Measurements from ENCODE around the gene LY86. TPM values are rescaled to one million over a fixed set of nuclear protein-coding genes. Genes with fewer than 3 reads are reported as not detected.

LY86 gene
- total RNA-seq, 1 donor from 2014 or later, result not detected

DNA sequence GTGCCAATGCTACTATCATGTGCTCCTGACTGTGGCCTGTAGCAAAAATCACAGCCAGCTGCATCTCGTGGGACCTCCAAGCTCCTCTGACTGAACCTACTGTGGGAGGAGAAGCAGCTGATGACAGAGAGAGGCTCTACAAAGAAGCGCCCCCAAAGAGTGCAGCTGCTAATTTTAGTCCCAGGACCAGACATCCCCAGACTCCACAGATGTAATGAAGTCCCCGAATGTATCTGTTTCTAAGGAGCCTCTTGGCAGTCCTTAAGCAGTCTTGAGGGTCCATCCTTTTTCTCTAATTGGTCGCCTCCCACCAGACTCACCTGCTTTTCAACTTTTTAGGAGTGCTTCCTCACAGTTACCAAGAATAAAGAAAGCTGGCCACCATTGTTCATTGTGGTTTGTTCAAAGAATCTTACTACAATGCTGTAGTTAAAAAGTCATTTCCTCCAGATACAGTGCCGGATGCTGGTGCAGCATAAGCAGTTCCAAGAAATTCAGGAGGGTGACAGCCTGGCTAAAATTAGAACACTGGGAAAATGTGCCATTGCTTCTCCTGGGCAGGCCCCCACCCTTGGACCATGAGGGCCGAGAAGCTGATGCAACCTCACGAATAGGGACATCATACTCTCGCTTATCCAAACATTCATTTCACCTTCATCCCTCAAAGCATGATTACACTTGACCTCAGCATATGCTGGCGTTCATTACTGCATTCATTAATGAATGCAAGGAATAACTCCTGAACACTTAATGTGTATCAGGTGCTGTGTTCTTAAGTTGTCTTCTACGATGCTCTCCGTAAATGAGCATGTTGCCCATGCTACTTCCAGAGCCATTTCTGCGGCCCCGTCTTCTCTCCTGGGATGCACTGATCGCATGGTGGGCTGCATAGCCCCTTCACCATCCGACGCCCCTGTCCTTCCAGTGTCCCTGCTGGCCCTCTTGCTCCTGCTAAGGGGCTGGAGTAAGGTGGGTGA lies 66.4 kb downstream of the LY86 start:
- TF ChIP-seq, protein P1, sequence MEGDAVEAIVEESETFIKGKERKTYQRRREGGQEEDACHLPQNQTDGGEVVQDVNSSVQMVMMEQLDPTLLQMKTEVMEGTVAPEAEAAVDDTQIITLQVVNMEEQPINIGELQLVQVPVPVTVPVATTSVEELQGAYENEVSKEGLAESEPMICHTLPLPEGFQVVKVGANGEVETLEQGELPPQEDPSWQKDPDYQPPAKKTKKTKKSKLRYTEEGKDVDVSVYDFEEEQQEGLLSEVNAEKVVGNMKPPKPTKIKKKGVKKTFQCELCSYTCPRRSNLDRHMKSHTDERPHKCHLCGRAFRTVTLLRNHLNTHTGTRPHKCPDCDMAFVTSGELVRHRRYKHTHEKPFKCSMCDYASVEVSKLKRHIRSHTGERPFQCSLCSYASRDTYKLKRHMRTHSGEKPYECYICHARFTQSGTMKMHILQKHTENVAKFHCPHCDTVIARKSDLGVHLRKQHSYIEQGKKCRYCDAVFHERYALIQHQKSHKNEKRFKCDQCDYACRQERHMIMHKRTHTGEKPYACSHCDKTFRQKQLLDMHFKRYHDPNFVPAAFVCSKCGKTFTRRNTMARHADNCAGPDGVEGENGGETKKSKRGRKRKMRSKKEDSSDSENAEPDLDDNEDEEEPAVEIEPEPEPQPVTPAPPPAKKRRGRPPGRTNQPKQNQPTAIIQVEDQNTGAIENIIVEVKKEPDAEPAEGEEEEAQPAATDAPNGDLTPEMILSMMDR (IDR thresholded peaks at IDR 0.05; ENCODE audit: insufficient read depth, low read length, poor library complexity, severe bottlenecking), result no peak
- Histone ChIP-seq H3K36me3 (ENCODE audit: control insufficient read depth, insufficient read depth, low read length) (no peaks in the 10 kb centered on the region), H3K27me3 (ENCODE audit: control insufficient read depth, insufficient read depth, low read length) (no peaks in the 10 kb centered on the region), H3K4me3 (ENCODE audit: low read depth, low read length) (no peak overlapping the region)
- DNase-seq (ENCODE audit: low read depth), result no peak

DNA sequence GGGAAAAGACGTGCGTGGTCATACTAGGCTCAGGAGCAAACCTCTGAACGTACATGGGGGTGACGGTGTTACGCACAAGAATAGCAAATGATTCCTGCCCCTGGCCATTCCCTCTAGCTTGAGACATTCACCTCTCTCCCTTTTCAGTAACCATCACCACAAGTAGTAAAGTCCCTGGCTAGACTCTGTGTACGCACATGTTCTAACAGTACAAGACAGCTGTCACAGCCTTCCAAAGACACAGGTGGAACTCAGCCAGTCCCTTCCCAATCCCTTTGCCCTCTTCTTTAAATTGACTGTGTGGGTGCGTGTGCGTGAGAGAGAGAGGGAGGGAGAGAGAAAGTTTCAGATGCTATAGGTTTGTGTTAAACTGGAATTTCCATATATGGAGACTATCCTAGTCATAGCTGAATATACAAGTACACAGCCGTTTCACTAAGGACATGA lies 67.3 kb downstream of the LY86 start:
- TF ChIP-seq, protein P1 (IDR thresholded peaks at IDR 0.05; ENCODE audit: insufficient read depth, low read length, poor library complexity, severe bottlenecking), result no peak
- DNase-seq (ENCODE audit: low read depth), result no peak
- no peaks in the 10 kb centered on the region for H3K36me3 ChIP-seq (ENCODE audit: control insufficient read depth, insufficient read depth, low read length)
- H3K27me3 ChIP-seq (ENCODE audit: control insufficient read depth, insufficient read depth, low read length), result no peaks in the 10 kb centered on the region
- no peak overlapping the region for H3K4me3 ChIP-seq (ENCODE audit: low read depth, low read length)

DNA sequence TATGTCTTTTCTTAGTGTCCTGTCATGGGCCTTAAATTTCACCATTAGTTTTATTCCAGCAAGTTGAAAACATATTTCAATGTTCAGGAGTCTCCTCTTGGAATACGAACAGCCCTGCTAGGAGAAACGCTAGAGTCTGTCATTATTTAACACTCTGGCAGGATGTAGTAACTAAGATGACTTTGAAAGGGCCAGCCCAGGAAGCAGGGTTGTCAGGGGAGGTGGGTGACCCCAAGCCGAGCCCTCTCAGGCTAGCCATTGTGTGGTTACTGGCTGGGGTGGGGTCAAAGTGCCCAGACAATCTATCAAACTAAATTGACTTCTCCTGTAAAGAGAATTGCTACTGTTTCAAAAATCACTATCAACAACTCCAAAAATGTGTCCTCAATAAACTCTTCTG lies 67.8 kb downstream of the LY86 start:
- no peak for DNase-seq (ENCODE audit: low read depth)
- H3K27me3 ChIP-seq (ENCODE audit: control insufficient read depth, insufficient read depth, low read length), result no peaks in the 10 kb centered on the region
- no peaks in the 10 kb centered on the region for H3K36me3 ChIP-seq (ENCODE audit: control insufficient read depth, insufficient read depth, low read length)
- TF ChIP-seq, protein P1 (IDR thresholded peaks at IDR 0.05; ENCODE audit: insufficient read depth, low read length, poor library complexity, severe bottlenecking), result no peak
- no peak overlapping the region for H3K4me3 ChIP-seq (ENCODE audit: low read depth, low read length)

DNA sequence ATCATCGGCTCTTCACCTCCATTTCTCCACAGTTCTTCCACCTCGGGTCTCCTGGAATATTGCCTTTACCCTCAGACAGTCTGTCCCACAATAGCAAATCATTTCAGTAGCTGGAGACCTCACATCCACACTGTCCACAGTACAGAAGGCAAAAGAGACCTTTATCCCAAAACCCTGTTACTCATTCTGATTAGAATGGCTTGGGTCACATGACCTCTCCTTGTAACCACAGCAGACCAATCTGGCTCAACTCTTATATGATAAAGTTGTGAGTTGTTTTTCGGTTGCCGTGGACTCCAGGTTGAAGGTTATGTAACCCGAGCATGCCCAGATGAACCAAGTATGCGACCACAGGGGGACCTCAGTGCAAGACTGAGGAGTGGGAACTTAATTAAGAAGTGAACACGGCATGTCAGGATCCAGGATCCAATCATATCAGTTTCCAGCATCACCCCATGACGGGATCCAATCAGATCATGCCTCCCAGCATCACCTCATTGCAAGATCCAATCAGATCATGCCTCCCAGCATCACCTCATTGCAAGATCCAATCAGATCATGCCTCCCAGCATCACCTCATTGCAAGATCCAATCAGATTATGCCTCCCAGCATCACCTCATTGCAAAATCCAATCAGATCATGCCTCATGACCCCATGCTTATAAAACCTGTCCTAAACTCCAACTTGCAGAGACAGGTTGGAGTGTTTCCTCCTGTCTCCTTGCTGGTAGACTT lies 68.7 kb downstream of the LY86 start:
- H3K4me3 ChIP-seq (ENCODE audit: low read depth, low read length), result no peak overlapping the region
- TF ChIP-seq, protein P1 (IDR thresholded peaks at IDR 0.05; ENCODE audit: insufficient read depth, low read length, poor library complexity, severe bottlenecking), result no peak
- no peak for DNase-seq (ENCODE audit: low read depth)
- no peaks in the 10 kb centered on the region for H3K36me3 ChIP-seq (ENCODE audit: control insufficient read depth, insufficient read depth, low read length)
- H3K27me3 ChIP-seq (ENCODE audit: control insufficient read depth, insufficient read depth, low read length), result no peaks in the 10 kb centered on the region

DNA sequence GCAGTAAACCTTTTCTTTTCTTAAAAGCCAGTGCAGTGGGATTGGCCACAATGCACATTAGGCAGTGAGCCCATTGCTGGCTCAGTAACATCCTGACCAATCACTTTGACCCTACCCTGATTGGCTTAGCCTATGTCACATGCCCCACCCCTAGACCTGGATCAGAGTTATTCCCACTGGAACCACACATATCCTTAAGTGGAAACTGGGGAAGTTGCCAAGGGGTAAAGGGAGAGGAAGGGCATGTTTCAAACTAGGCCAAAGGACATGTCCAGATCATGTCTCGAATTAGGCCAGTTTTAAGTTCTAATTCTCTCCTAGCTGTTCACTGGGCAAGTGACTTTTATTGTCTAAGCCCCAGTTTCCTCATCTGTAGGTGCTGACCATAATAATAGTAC lies 69.3 kb downstream of the LY86 start:
- TF ChIP-seq, protein P1 (IDR thresholded peaks at IDR 0.05; ENCODE audit: insufficient read depth, low read length, poor library complexity, severe bottlenecking), result no peak

More for the DNA sequence above, 69.3 kb downstream of the LY86 start:
- no peaks in the 10 kb centered on the region for H3K27me3 ChIP-seq (ENCODE audit: control insufficient read depth, insufficient read depth, low read length)
- H3K4me3 ChIP-seq (ENCODE audit: low read depth, low read length), result no peak overlapping the region
- no peak for DNase-seq (ENCODE audit: low read depth)
- H3K36me3 ChIP-seq (ENCODE audit: control insufficient read depth, insufficient read depth, low read length), result no peaks in the 10 kb centered on the region

Data from kidney epithelial cell (primary cell).